ENCODE data around the gene CSF3R. TPM values are rescaled to one million over a fixed set of nuclear protein-coding genes. Genes with fewer than 3 reads are reported as not detected.

CSF3R gene
- total and polyA plus RNA-seq, 2 experiments from 2014 or later: not detected

DNA sequence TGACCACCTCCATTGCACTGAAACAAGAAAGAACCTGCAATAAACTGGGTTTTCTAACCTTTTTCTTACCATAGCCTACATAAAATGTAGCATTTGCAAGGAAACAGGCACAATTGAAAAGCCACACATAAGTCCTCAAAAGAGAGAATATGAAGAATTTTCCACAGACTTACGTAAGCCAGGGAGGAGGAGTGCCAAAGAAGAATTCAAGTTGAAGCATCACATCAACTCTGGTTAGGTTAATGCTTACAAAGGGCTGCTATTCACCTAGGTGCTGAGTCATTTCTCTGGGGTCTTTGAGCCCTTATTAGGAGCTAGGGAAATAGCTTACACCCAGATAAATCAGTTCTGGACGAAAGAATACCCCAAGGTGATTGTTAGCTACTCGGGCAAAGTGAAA, 42.1 kb downstream of the CSF3R start:
- Mint-ChIP-seq H3K4me3 (no peak overlapping the region), H3K27ac (peak overlapping the region; percentile 46; the same call in 1 of the 2 replicates), H3K4me1 (peaks cover 13% of the 10 kb centered on the region; the same call in 2 of the 3 replicates), H3K36me3 (ENCODE audit: low read depth) (no peaks in the 10 kb centered on the region), H3K9me3 (no peaks in the 10 kb centered on the region), H3K27me3 (ENCODE audit: insufficient read depth, low read depth, poor library complexity) (peaks cover 4% of the 10 kb centered on the region)
- Histone ChIP-seq H3K9me2 (ENCODE audit: insufficient read depth) (no peaks in the 10 kb centered on the region), H3K27ac (ENCODE audit: low read depth) (peak overlapping the region; percentile 83), H3F3A (replicated peaks; ENCODE audit: low read depth) (no peaks in the 10 kb centered on the region), H3K4me2 (0 out of 2 replicates have a peak overlapping the region, but pooled peaks have one; percentile 14), H3K36me3 (ENCODE audit: insufficient read depth) (no peaks in the 10 kb centered on the region), H3K4me1 (ENCODE audit: insufficient read depth) (peaks cover 14% of the 10 kb centered on the region), H3K4me3 (no peak overlapping the region), H4K20me1 (replicated peaks; ENCODE audit: insufficient read depth) (no peaks in the 10 kb centered on the region), H3K79me2 (replicated peaks; ENCODE audit: insufficient read depth) (no peaks in the 10 kb centered on the region), H3K27me3 (ENCODE audit: insufficient read depth) (no peaks in the 10 kb centered on the region), H2AFZ (peak overlapping the region; percentile 64; the same call in 1 of the 2 replicates)
- peak; percentile 29 for ATAC-seq
- TF ChIP-seq, protein P1, sequence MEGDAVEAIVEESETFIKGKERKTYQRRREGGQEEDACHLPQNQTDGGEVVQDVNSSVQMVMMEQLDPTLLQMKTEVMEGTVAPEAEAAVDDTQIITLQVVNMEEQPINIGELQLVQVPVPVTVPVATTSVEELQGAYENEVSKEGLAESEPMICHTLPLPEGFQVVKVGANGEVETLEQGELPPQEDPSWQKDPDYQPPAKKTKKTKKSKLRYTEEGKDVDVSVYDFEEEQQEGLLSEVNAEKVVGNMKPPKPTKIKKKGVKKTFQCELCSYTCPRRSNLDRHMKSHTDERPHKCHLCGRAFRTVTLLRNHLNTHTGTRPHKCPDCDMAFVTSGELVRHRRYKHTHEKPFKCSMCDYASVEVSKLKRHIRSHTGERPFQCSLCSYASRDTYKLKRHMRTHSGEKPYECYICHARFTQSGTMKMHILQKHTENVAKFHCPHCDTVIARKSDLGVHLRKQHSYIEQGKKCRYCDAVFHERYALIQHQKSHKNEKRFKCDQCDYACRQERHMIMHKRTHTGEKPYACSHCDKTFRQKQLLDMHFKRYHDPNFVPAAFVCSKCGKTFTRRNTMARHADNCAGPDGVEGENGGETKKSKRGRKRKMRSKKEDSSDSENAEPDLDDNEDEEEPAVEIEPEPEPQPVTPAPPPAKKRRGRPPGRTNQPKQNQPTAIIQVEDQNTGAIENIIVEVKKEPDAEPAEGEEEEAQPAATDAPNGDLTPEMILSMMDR (conservative IDR thresholded peaks at IDR 0.05; ENCODE audit: low read depth in 2 of 2): no peak
- TF ChIP-seq NANOG (IDR thresholded peaks at IDR 0.05; ENCODE audit: borderline replicate concordance) (no peak), JUNB (IDR thresholded peaks at IDR 0.05; ENCODE audit: unreplicated experiment) (no peak), POLR2AphosphoS5 (IDR thresholded peaks at IDR 0.05; ENCODE audit: low read depth) (no peak), STAT1 (IDR thresholded peaks at IDR 0.05; ENCODE audit: unreplicated experiment) (no peak), EZH2phosphoT487 (IDR thresholded peaks at IDR 0.05; ENCODE audit: unreplicated experiment) (no peak)
- peak; percentile 18 for DNase-seq (ENCODE audit: low spot score)

DNA sequence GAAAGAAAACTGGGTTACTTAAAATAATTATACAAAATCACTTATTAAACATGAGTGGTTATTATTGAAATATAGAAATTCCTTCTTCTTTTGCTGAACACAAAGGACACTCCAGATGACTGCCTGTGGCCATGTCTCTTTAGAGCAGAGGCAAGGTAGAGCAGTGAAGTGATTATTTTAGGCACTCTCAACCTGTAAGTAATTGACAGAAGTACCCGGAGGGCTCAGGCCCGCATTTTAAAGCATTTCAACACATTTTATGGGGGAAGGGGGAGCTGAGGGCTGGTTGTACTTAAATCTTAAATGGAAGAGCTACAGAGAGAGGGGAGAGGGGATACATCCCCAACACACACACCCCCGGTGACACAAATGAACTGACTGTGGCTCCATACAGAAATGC, 42.7 kb downstream of the CSF3R start:
- Histone ChIP-seq H3K4me2 (no peak overlapping the region), H3F3A (replicated peaks; ENCODE audit: low read depth) (no peaks in the 10 kb centered on the region), H4K20me1 (replicated peaks; ENCODE audit: insufficient read depth) (no peaks in the 10 kb centered on the region), H3K4me1 (ENCODE audit: insufficient read depth) (peaks cover 14% of the 10 kb centered on the region), H3K27me3 (ENCODE audit: insufficient read depth) (no peaks in the 10 kb centered on the region), H3K79me2 (replicated peaks; ENCODE audit: insufficient read depth) (no peaks in the 10 kb centered on the region), H3K9me2 (ENCODE audit: insufficient read depth) (no peaks in the 10 kb centered on the region), H3K27ac (ENCODE audit: low read depth) (peak overlapping the region; percentile 83; the same call in 1 of the 2 replicates), H2AFZ (peak overlapping the region; percentile 64; the same call in 1 of the 2 replicates), H3K36me3 (ENCODE audit: insufficient read depth) (no peaks in the 10 kb centered on the region), H3K4me3 (no peak overlapping the region)
- no peak overlapping the region for H3K4me3 Mint-ChIP-seq
- ATAC-seq: no peak
- peaks cover 4% of the 10 kb centered on the region for H3K27me3 Mint-ChIP-seq (ENCODE audit: insufficient read depth, low read depth, poor library complexity)
- peak overlapping the region; percentile 46; the same call in 1 of the 2 replicates for H3K27ac Mint-ChIP-seq
- H3K36me3 Mint-ChIP-seq (ENCODE audit: low read depth): no peaks in the 10 kb centered on the region
- no peaks in the 10 kb centered on the region for H3K9me3 Mint-ChIP-seq
- DNase-seq (ENCODE audit: low spot score): no peak
- TF ChIP-seq ZNF114 (CRISPR knock-in tag; IDR thresholded peaks at IDR 0.05): no peak
- peaks cover 13% of the 10 kb centered on the region; the same call in 2 of the 3 replicates for H3K4me1 Mint-ChIP-seq

DNA sequence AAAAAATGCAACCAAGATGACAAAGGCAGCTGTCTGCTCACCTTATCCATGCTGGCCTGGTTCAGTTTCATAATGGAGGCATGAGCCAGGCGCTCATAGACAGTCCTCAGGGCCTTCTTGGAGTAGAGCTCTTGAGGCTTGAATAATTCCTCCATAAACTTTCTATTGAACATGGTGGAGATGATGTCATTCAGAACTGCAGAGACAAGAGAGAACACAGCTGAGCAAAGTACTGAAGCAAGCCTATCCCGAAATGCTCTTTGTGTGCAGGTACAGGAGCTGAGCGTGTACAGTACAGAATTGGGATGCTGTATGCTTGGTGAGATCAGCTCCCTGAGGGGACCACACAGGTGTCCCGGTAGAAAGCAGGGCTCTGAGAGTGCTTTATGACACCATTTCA, 44.0 kb downstream of the CSF3R start:
- H3K27me3 ChIP-seq (ENCODE audit: insufficient read depth): no peaks in the 10 kb centered on the region
- Mint-ChIP-seq H3K36me3 (ENCODE audit: low read depth) (no peaks in the 10 kb centered on the region), H3K4me3 (no peak overlapping the region), H3K9me3 (no peaks in the 10 kb centered on the region), H3K27ac (no peak overlapping the region), H3K27me3 (ENCODE audit: insufficient read depth, low read depth, poor library complexity) (peaks cover 4% of the 10 kb centered on the region), H3K4me1 (peaks cover 13% of the 10 kb centered on the region; the same call in 2 of the 3 replicates)
- no peak overlapping the region for H3K4me2 ChIP-seq
- ATAC-seq (no peak), DNase-seq (ENCODE audit: low spot score) (no peak)
- H4K20me1 ChIP-seq (replicated peaks; ENCODE audit: insufficient read depth): no peaks in the 10 kb centered on the region
- H3K4me3 ChIP-seq: no peak overlapping the region
- H3K27ac ChIP-seq (ENCODE audit: low read depth): no peak overlapping the region
- peaks cover 14% of the 10 kb centered on the region for H3K4me1 ChIP-seq (ENCODE audit: insufficient read depth)
- no peak overlapping the region for H2AFZ ChIP-seq
- H3K79me2 ChIP-seq (replicated peaks; ENCODE audit: insufficient read depth): no peaks in the 10 kb centered on the region
- H3K36me3 ChIP-seq (ENCODE audit: insufficient read depth): no peaks in the 10 kb centered on the region
- no peaks in the 10 kb centered on the region for H3F3A ChIP-seq (replicated peaks; ENCODE audit: low read depth)
- no peaks in the 10 kb centered on the region for H3K9me2 ChIP-seq (ENCODE audit: insufficient read depth)
- TF ChIP-seq ZNF114 (CRISPR knock-in tag; IDR thresholded peaks at IDR 0.05) (no peak), EZH2phosphoT487 (IDR thresholded peaks at IDR 0.05; ENCODE audit: unreplicated experiment) (no peak), JUNB (IDR thresholded peaks at IDR 0.05; ENCODE audit: unreplicated experiment) (no peak), STAT1 (IDR thresholded peaks at IDR 0.05; ENCODE audit: unreplicated experiment) (no peak), EZH2 (IDR thresholded peaks at IDR 0.05; ENCODE audit: low read depth, unreplicated experiment) (no peak)
- TF ChIP-seq, protein P2, sequence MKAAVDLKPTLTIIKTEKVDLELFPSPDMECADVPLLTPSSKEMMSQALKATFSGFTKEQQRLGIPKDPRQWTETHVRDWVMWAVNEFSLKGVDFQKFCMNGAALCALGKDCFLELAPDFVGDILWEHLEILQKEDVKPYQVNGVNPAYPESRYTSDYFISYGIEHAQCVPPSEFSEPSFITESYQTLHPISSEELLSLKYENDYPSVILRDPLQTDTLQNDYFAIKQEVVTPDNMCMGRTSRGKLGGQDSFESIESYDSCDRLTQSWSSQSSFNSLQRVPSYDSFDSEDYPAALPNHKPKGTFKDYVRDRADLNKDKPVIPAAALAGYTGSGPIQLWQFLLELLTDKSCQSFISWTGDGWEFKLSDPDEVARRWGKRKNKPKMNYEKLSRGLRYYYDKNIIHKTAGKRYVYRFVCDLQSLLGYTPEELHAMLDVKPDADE (IDR thresholded peaks at IDR 0.05): no peak
